Upper lobe of left lung (tissue), 4 donors: ENCODE data around the gene MR1.

Source experiments
- POLR2A ChIP-seq, 4 donors: fragments of 450-650 bp; IDR thresholded peaks; one replicate each; pipeline ENCODE4 v1.5.1; 2016 to 2017; ENCODE audit warnings: antibody characterized with exemption in 4 of 4, mild to moderate bottlenecking in 2 of 4
- TF ChIP-seq, protein P1 (sequence below), 6 experiments: fragments of 450-650 bp in 4 of 6; fragments of 200-600 bp in 2 of 6; sonication (generic) in 2 of 6; IDR thresholded peaks; one replicate each; pipeline ENCODE4 v1.5.1; 2016 to 2019; ENCODE audit warnings: antibody characterized with exemption in 6 of 6

DNA sequence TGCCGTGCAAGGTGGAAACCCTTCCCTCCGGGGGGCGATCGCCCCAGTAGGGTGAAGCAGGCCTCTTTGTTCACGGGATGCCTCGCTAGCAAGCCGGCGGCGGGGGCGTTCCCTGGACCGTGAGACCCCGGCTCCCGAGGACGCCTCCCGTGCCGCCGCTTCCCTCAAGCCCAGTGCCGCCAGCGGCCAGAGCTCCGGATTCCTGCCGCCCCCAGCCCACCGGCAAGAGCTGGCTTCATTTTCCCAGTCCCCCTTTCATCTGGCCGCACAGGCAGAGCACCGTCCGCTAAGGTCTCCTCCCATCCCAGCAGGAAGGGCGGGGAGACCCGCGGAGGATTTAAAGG, 71.0 kb downstream of the MR1 start:
- TF ChIP-seq POLR2A (IDR thresholded peaks at IDR 0.05), result peak in 1 of 4 donors; percentile 65
- TF ChIP-seq, protein P1, sequence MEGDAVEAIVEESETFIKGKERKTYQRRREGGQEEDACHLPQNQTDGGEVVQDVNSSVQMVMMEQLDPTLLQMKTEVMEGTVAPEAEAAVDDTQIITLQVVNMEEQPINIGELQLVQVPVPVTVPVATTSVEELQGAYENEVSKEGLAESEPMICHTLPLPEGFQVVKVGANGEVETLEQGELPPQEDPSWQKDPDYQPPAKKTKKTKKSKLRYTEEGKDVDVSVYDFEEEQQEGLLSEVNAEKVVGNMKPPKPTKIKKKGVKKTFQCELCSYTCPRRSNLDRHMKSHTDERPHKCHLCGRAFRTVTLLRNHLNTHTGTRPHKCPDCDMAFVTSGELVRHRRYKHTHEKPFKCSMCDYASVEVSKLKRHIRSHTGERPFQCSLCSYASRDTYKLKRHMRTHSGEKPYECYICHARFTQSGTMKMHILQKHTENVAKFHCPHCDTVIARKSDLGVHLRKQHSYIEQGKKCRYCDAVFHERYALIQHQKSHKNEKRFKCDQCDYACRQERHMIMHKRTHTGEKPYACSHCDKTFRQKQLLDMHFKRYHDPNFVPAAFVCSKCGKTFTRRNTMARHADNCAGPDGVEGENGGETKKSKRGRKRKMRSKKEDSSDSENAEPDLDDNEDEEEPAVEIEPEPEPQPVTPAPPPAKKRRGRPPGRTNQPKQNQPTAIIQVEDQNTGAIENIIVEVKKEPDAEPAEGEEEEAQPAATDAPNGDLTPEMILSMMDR (IDR thresholded peaks at IDR 0.05), result peak in 4 of 6 experiments; percentile 34 to 59 (median 45)
